ENCODE results near the gene ANO10. TPM values are rescaled to one million over a fixed set of nuclear protein-coding genes. Genes with fewer than 3 reads are reported as not detected.

ANO10 gene
- total and polyA plus RNA-seq, 4 donors: 19.9 to 33.2 (median 25.3) TPM

DNA sequence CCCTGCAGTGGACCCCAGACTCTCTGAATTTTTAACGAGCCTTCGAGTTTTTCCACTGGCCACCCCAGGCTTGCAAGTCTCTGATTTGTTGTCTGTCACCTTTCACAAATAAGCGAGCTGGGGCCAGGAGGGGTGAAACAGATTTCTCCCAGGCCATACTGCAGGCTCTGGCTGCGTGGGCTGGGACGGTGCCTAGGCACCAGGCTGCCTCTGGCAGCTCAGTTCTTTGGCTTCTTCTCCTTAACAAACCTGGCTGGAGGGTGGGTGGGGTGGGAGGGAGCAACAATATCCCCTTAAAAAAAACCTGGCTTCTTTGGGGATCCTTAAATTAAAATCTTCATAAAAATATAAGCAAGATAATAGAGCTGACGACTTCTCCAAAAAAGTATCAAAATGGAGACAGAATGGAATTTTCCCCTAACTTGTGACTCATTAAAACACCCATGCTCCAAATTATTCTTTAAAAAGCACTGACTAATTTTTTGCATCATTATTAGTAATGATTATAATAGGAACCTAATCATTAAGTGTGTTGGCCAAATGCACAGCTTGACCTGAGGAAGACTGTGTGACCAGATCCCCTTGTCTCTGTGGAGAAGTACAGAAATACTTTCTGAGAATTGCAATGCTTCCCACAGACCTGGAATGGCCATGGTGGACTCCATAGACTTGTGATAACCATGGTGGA lies 251.4 kb downstream of the ANO10 start:
- Histone ChIP-seq H3K9ac (ENCODE audit: insufficient read depth in 1 of 2, low read length in 2 of 2) (no peak overlapping the region), H3K9me3 (ENCODE audit: control insufficient read depth in 4 of 4, insufficient read depth in 3 of 4, low read length in 3 of 4) (no peaks in the 10 kb centered on the region), H3K27ac (ENCODE audit: low read depth in 1 of 2, low read length in 1 of 2) (no peak overlapping the region), H3K4me3 (no peak overlapping the region), H3K27me3 (ENCODE audit: control insufficient read depth in 3 of 3, insufficient read depth in 3 of 3, low read length in 2 of 3) (no peaks in the 10 kb centered on the region), H3K36me3 (ENCODE audit: control insufficient read depth in 4 of 4, insufficient read depth in 4 of 4, low read length in 4 of 4) (peaks cover 0 to 5% (median 1%) of the 10 kb centered on the region in 4 donors), H3K4me1 (ENCODE audit: control insufficient read depth in 5 of 5, insufficient read depth in 5 of 5, low read length in 5 of 5) (peaks cover 0 to 27% (median 8%) of the 10 kb centered on the region in 5 donors)
- ATAC-seq (ENCODE audit: insufficient read depth, low FRiP score) (no peak), DNase-seq (no peak)
- TF ChIP-seq, protein P1, sequence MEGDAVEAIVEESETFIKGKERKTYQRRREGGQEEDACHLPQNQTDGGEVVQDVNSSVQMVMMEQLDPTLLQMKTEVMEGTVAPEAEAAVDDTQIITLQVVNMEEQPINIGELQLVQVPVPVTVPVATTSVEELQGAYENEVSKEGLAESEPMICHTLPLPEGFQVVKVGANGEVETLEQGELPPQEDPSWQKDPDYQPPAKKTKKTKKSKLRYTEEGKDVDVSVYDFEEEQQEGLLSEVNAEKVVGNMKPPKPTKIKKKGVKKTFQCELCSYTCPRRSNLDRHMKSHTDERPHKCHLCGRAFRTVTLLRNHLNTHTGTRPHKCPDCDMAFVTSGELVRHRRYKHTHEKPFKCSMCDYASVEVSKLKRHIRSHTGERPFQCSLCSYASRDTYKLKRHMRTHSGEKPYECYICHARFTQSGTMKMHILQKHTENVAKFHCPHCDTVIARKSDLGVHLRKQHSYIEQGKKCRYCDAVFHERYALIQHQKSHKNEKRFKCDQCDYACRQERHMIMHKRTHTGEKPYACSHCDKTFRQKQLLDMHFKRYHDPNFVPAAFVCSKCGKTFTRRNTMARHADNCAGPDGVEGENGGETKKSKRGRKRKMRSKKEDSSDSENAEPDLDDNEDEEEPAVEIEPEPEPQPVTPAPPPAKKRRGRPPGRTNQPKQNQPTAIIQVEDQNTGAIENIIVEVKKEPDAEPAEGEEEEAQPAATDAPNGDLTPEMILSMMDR (IDR thresholded peaks at IDR 0.05; ENCODE audit: control extremely low read depth, extremely low read depth): no peak
- WGBS, 2 donors: 55 to 60% methylated on average over 6 of the region's 6 CpGs

DNA sequence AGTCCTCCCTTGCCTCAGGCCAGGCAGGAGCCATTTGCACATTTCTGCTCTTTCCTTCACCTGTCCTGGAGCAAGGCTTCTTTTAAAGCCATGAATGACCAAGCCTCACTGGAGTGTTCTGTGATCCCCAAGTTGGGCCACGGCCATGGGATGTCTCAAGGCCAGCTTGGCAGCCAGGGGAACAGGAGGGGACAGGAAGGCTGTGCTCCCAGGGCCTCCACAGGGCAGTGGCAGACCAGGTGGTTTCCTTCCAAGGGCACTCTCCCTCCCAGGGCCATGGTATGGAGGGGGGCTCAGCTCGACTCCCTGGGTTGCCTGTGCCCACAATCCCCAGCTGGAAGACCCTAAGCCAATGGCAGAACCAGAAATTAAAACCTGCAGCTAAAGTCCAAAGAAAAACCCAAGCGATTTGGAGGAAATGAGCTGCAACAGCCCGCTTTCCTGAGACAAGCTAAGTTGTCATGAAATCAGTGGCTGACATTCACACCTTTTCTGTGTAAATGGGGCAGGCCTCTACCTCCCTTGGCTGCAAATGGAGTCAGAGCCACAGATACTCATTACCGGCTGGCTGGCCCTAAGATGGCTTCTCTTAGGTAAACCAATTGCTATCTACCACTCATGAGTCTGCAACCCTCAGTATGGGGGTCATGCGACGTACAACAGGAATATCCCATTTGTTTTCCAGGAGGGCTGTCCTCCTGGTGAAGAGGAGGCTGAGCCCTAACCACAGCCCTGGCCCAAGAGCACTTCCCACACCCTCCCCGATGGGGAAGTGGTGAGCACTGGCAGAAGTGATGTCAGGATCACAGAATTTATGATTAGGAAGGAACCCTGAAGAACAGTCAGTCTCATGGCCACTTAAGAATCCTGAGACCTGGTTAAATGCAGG lies 252.2 kb downstream of the ANO10 start:
- Histone ChIP-seq H3K27ac (ENCODE audit: low read depth in 1 of 2, low read length in 1 of 2) (no peak overlapping the region), H3K9ac (ENCODE audit: insufficient read depth in 1 of 2, low read length in 2 of 2) (no peak overlapping the region), H3K9me3 (ENCODE audit: control insufficient read depth in 4 of 4, insufficient read depth in 3 of 4, low read length in 3 of 4) (no peaks in the 10 kb centered on the region), H3K36me3 (ENCODE audit: control insufficient read depth in 4 of 4, insufficient read depth in 4 of 4, low read length in 4 of 4) (peaks cover 0 to 7% (median 1%) of the 10 kb centered on the region in 4 donors), H3K27me3 (ENCODE audit: control insufficient read depth in 3 of 3, insufficient read depth in 3 of 3, low read length in 2 of 3) (no peaks in the 10 kb centered on the region), H3K4me3 (no peak overlapping the region), H3K4me1 (ENCODE audit: control insufficient read depth in 5 of 5, insufficient read depth in 5 of 5, low read length in 5 of 5) (peaks cover 0 to 27% (median 8%) of the 10 kb centered on the region in 5 donors)
- ATAC-seq (ENCODE audit: insufficient read depth, low FRiP score) (peak; percentile 45), DNase-seq (peak in 1 of 3 donors; percentile 28)
- WGBS, 2 donors: 55 to 78% methylated on average over 8 of the region's 8 CpGs
- TF ChIP-seq, protein P1 (IDR thresholded peaks at IDR 0.05; ENCODE audit: control extremely low read depth, extremely low read depth): no peak

DNA sequence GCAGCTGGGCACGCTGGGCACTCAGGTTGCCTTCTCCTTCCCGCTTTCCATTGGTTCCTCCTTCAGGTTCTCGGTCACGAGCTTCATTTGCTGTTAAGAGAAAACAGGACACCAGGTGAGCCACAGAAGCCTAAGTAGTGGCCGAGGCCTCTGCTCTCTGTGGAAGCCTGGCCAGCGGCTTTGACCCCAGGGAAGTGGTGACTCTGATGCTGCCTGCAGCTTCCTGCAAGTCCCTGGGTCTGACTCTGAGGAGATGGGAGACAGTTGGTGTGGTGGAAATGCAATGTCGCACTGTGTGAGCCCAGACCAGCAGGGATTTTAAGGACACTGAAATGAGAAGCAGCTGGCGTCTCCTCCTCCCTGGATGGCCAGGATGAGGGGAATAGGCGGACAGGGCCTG lies 254.9 kb downstream of the ANO10 start:
- Histone ChIP-seq H3K27me3 (ENCODE audit: control insufficient read depth in 3 of 3, insufficient read depth in 3 of 3, low read length in 2 of 3) (no peaks in the 10 kb centered on the region), H3K4me1 (ENCODE audit: control insufficient read depth in 5 of 5, insufficient read depth in 5 of 5, low read length in 5 of 5) (peaks cover 0 to 26% (median 9%) of the 10 kb centered on the region in 5 donors), H3K9me3 (ENCODE audit: control insufficient read depth in 4 of 4, insufficient read depth in 3 of 4, low read length in 3 of 4) (no peaks in the 10 kb centered on the region), H3K9ac (ENCODE audit: insufficient read depth in 1 of 2, low read length in 2 of 2) (no peak overlapping the region), H3K4me3 (no peak overlapping the region), H3K27ac (ENCODE audit: low read depth in 1 of 2, low read length in 1 of 2) (peak overlapping the region in 1 of 2 donors; percentile 10), H3K36me3 (ENCODE audit: control insufficient read depth in 4 of 4, insufficient read depth in 4 of 4, low read length in 4 of 4) (peaks cover 0 to 9% (median 1%) of the 10 kb centered on the region in 4 donors)
- ATAC-seq (ENCODE audit: insufficient read depth, low FRiP score) (no peak), DNase-seq (peak in 2 of 3 donors; percentile 40 to 56)
- WGBS, 2 donors: 88 to 90% methylated on average over 9 of the region's 9 CpGs
- TF ChIP-seq, protein P1 (IDR thresholded peaks at IDR 0.05; ENCODE audit: control extremely low read depth, extremely low read depth): no peak
